ENCODE data around the gene PRRC2B.
A peak's percentile ranks its signal among the peaks of the same experiment; 100 is the strongest.
"Not testable (repeated sequence)": the region's sequence is repeated elsewhere in the genome, so short reads cannot be mapped to it uniquely, and the experiment has no call there.

Gene PRRC2B

GRCh38 chr9:131349881-131350563 is 43.9 kb upstream of the PRRC2B start:
- DNase-seq (ENCODE audit: low read depth) = no peak
- TF ChIP-seq CTCF (conservative IDR thresholded peaks at IDR 0.05; ENCODE audit: low read depth, low read length) = peak; percentile 87
- H3K4me3 ChIP-seq (ENCODE audit: low read length) = peak overlapping the region; percentile 31

GRCh38 chr9:131356479-131356878 is 37.4 kb upstream of the PRRC2B start:
- not testable (repeated sequence) for H3K4me3 ChIP-seq (ENCODE audit: low read length); DNase-seq (ENCODE audit: low read depth)

- TF ChIP-seq CTCF (conservative IDR thresholded peaks at IDR 0.05; ENCODE audit: low read depth, low read length) = no peak
- DNase-seq (ENCODE audit: low read depth) = no peak
- no peak overlapping the region for H3K4me3 ChIP-seq (ENCODE audit: low read length)
Observed at GRCh38 chr9:131358556-131358955, 35.3 kb upstream of the PRRC2B start.

- no peak overlapping the region for H3K4me3 ChIP-seq (ENCODE audit: low read length)
- TF ChIP-seq CTCF (conservative IDR thresholded peaks at IDR 0.05; ENCODE audit: low read depth, low read length) = no peak
- DNase-seq (ENCODE audit: low read depth) = peak; percentile 73
Observed at GRCh38 chr9:131361202-131361833, 32.6 kb upstream of the PRRC2B start.

GRCh38 chr9:131365546-131365945 is 28.3 kb upstream of the PRRC2B start:
- no peak for TF ChIP-seq CTCF (conservative IDR thresholded peaks at IDR 0.05; ENCODE audit: low read depth, low read length)
- no peak overlapping the region for H3K4me3 ChIP-seq (ENCODE audit: low read length)
- DNase-seq (ENCODE audit: low read depth) = no peak

GRCh38 chr9:131366761-131367401 is 27.0 kb upstream of the PRRC2B start:
- H3K4me3 ChIP-seq (ENCODE audit: low read length) = no peak overlapping the region
- peak; percentile 76 for DNase-seq (ENCODE audit: low read depth)
- peak; percentile 73 for TF ChIP-seq CTCF (conservative IDR thresholded peaks at IDR 0.05; ENCODE audit: low read depth, low read length)

GRCh38 chr9:131367450-131367849 is 26.4 kb upstream of the PRRC2B start:
- DNase-seq (ENCODE audit: low read depth) = no peak
- no peak for TF ChIP-seq CTCF (conservative IDR thresholded peaks at IDR 0.05; ENCODE audit: low read depth, low read length)
- no peak overlapping the region for H3K4me3 ChIP-seq (ENCODE audit: low read length)
